DMS153 (cell line): ENCODE measurements around the gene KRTAP20-3.

Experiments used
- DNase-seq: peaks from one replicate; lab custom pipeline; 2025; lab: John Stamatoyannopoulos, UW

Gene KRTAP20-3

DNA sequence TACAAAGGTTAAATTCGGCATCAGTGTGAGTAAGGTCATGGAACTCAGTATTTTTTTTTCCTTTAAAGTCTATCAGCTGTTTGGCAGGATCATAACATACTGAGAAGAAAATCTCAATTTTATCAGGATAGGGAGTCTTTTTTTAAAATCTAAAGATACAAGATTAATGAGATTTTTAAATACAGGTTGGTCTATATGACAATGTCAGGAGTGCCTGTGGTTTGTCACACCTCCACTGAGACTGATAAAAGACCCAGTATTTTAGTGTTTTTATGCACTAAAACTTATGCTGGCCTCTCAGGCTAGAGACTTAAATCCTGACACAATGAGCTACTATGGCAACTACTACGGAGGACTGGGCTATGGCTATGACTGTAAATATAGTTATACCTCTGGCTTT is at the start of gene KRTAP20-3:
Gene KRTAP20-3, plus strand, starts transcription at position 301 of the 400 bp plus-strand sequence.
- DNase-seq = no peak

DNA sequence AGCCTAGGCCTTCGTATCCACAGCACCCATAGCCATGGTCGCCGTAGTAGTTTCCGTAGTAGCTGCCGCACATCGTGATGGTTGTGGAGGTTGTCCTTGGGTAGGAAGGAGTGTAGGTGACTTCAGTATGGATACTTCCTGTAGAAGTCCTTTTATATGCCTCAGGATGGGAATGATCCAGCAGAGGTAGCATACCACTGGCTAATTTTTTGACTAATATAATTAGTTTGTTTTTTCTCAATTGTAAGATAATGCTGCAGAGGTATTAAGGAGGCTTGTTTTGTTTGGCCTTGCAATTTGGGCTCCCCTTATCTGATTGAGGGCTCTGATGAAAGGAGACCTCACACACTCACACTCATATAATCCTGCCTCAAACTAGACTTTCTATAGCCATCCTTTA is 43.9 kb upstream of the KRTAP20-3 start, which contains the start of gene KRTAP6-2:
Gene KRTAP6-2, minus strand, starts transcription at position 101 of the 400 bp plus-strand sequence. Its CDS starts 28 bp downstream, at position 73.
- no peak for DNase-seq

DNA sequence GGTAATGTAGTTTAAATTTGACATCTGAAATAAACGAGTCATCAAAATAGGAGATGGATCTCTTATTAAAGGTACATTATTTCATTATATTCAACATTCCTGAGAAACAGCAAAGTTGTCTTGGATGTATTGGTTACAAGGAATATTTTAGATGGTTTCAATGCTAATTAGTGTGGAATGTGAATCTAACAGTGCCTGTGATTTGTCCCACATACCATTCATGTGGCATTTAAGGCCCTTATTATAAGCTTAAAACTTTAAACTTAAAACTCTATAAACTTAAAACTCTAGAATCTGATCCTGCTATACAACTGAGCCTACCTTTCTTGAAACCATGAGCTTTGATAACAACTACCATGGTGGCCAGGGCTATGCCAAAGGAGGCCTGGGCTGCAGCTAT is 41.9 kb upstream of the KRTAP20-3 start, which contains the start of gene KRTAP22-1:
Gene KRTAP22-1, plus strand, starts transcription at position 301 of the 400 bp plus-strand sequence.
- no peak for DNase-seq

DNA sequence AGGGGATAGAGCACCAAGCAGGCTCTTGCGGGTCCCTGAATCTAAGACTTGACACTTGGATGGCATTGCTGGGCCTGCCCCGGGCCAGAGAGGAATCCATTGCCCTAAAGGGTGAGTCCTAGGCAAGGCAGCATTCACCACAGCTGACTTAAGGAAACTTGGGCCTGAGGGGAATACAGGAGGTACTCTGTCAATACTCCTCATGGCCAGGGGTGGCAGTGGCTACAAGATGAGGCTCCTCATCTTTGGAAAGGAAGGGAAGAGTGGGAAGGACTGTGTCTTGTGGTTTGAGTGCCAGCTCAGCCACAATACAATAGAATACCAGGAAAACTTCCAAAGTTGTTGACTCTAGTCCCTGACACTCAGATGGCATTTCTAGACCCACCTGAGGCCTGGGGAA is 36.7 kb upstream of the KRTAP20-3 start:
- no peak for DNase-seq

DNA sequence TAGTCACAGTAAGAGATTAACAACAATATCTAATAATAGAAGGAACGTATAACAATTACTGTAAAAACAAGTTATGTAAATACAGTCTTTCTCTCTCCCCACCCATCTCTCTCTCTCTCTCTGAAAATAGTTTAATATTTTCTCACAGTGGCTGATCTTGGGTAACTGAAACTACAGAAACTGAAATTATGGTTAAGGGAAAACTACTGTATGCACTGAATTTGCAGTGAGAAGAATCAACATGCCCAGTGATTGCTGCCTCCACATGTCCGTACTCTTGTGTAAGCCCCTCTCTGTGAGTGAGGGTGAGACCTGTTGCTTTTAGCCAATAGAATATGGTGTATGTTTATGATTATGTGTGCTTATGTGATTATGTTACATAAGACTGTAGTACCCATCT is 30.5 kb upstream of the KRTAP20-3 start:
- no peak for DNase-seq

DNA sequence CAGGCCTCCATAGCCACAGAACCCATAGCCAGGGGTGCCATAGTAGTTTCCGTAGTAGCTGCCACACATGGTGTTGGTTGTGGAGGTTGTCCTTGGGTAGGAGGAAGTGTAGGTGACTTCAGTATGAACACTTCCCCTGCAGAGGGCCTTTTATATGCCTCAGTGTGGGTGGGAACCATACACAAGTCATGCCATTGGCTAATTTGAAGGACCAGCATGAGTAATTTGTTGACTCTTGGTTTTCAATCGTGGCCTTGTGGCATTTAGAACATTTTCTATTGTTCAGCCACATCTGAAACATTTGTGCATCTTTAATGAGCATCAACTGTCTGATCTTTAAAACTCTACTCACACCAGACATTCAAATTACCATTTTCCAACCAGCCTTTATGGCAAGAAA is 28.8 kb upstream of the KRTAP20-3 start, which contains the start of gene KRTAP6-1:
Gene KRTAP6-1, minus strand, starts transcription at position 95 of the 400 bp plus-strand sequence. Its CDS starts 26 bp downstream, at position 69.
- DNase-seq = no peak

DNA sequence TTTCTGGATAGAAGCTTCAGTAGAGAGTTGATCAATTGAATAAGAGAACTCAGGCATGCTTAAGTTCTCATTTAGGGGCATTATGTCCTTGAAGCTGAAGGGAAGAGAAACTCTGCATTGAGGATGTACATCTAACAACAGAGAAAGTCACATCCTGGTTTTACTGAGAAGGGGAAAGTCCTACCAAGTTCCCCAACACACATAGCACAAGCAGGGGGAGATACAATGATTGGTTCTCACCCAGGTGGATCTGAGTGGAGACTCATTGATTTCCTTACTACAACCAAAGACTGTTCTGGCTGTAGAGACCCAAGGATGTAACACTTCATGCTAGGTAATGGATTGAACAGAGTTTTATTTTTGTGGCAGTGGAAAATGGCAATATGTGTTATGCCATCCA is 27.5 kb upstream of the KRTAP20-3 start:
- no peak for DNase-seq

DNA sequence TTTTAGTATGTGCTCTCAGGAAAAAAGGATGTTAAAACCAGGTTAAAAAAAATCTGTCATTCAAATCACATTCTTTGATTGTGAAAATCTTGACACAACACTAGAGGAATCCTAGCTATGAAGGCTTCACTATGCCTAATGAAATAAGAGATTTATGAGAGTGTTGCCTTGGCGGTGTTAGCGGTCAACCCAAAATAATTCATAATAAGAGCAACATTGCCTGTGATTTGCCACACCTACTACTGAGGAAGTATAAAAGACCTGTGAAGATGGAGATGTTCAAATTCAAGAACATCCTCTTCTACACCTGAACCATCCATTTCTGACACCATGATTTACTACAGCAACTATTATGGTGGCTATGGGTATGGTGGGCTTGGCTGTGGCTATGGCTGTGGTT is 26.5 kb upstream of the KRTAP20-3 start, which contains the start of gene KRTAP20-1:
Gene KRTAP20-1, plus strand, starts transcription at position 301 of the 400 bp plus-strand sequence. Its CDS starts 30 bp downstream, at position 331.
- no peak for DNase-seq

DNA sequence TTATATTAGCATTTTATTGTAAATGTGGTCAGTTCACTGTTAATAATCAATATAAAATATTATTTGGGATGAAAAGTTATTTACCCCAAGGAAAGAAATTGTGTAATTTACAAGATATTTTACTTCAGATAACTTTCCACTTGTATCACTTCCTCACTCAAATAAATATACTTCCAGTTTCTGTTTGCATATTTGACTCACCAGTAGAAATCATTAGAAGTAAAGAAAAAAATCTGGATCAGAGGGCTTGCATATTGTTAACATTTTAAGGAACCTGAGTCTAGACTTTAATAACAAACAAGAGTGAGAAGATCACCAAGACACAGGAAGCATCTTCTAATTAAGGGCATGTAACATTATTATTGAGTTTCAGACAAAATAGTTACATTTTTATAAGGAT is 22.6 kb upstream of the KRTAP20-3 start:
- no peak for DNase-seq

DNA sequence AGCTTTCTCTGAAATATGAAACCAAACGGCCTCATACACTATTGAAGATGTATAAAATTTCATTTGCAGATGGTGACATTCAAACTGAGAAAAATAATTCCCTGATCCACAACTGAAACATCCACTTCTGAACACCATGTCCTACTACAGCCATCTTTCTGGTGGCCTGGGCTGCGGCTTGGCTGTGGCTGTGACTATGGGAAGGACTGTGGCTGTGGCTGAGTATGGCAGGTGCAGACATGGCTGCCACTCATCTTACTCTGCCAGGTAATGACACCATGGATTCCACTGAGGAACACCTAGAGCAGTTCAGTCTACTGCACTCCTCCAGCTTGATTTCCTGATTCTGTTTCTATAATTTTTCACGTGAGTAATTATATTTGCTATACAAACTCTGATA is 22.1 kb upstream of the KRTAP20-3 start, which contains the start of gene KRTAP20-4:
Gene KRTAP20-4, plus strand, starts transcription at position 106 of the 400 bp plus-strand sequence.
- DNase-seq = no peak

DNA sequence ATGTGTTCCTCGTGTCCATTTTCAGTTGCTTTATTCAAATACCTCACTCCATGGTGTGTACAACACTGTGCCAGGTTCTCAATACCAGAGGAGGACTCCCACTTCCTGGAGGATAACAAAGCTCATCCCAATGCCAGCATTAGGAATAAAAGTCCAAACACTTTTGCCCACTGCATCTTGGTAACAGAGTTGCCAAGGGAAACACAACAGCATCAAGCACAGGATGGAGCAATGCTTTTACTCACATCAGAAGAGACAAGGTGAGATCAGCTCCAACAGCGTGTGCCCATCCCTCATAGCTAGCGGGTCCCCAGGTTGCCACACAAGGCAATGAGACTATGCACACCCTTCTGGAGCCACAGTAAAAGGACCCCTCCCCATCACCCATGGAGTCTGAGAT is 19.3 kb upstream of the KRTAP20-3 start:
- no peak for DNase-seq

DNA sequence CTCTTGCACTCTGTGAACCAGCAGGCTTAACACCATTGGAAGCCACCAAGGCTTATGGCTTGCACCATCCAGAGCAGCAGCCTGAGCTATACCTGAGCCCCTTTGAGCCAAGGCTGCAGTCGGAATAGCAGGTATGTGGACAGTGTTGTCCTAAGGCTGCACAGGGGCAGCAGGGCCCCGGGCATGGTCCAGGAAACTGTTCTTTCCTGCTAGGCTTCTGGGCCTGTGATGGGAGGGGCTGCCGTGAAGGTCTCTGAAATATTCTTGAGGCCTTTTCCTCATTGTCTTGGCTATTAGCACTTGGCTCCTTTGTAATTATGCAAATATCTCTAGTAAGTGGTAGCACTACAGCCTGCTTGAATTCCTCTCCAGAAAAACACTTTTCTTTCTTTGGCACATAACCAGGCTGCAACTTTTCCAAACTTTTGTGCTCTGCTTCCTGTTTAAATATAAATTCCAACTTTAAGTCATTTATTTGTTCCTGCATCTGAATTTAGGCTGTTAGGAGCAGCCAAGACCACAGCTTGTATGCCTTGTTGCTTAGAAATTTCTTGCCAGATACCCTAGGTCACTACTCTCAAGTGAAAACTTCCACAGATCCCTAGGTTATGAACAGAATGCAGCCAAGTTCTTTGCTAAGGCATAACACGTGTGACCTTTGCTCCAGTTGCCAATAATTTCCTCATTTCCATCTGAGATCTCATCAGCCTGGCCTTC is 17.1 kb upstream of the KRTAP20-3 start:
- DNase-seq = no peak

DNA sequence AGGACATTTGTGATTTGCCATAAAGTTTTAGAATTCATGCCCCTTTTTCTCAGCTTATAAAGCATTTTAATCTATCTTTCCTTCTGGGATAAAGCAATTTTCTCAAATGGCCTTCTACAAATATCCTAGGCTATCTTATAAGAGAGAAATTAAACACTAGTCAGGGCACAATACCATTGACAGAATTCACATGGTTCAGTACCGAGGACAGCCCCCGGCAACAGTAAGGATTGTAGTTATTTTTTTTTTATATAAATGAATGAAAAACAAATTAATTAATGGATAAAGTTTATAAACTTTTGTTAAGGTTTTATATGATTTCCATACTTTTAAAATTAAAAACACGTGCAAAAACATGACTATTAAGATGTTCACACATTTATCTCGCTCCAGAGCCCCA is 14.6 kb upstream of the KRTAP20-3 start:
- no peak for DNase-seq

DNA sequence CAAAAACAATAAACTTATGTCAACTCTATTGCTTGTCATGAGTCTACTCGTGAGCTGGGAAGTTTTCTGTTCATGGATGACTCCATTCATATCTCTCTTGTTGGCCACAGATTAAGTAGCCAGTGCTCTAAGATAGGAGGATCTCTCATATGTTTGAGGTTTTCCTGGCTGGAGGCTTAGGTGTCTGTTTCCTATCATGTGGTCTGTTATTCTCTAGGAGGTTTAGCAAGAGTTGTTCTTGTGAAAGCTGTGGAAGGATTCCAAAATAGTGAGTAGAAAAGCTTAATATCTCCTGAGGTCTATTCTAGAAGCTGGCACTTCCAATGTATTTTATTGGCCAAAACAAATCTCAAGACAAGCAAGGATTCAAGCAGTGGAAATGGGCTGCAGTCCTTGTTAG is 13.5 kb upstream of the KRTAP20-3 start:
- DNase-seq = no peak

DNA sequence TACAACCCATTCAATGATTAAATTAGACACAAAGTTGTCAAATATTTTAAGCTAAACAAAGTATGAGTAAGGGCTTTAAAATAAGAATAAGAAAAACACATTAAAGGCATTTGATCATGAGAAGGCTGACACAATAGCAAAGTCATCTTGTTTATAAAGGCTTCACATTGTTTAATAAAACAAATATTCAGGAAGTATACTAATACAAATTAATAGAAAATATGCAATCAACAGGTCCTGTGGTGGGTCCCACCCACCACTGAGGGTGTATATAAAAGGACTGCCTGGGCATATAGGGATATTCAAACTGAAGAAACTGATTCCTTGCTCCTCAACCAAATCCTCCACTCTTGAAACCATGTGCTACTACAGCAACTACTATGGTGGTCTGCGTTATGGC is 7.8 kb upstream of the KRTAP20-3 start, which contains the start of gene KRTAP20-2:
Gene KRTAP20-2, plus strand, starts transcription at position 301 of the 400 bp plus-strand sequence. Its CDS starts 58 bp downstream, at position 359.
- DNase-seq = no peak

DNA sequence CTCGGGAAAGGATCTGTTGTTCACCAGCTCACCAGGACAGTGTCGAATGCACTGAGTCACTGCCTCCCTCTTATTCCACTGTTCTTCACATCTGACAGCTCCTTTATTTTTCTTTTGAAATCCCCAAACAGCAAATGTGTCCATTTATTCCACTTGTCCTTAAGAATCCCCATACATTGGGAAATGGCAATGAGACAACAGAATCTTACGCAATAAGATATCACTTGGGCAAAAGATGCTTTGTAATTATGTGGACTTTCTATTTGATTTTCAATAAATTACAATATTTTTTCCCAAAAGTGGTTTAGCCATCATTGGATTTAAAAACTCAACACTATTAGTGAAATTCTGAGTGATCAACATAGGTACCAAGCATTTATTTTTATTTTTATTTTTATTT is 4.0 kb upstream of the KRTAP20-3 start:
- DNase-seq = no peak

DNA sequence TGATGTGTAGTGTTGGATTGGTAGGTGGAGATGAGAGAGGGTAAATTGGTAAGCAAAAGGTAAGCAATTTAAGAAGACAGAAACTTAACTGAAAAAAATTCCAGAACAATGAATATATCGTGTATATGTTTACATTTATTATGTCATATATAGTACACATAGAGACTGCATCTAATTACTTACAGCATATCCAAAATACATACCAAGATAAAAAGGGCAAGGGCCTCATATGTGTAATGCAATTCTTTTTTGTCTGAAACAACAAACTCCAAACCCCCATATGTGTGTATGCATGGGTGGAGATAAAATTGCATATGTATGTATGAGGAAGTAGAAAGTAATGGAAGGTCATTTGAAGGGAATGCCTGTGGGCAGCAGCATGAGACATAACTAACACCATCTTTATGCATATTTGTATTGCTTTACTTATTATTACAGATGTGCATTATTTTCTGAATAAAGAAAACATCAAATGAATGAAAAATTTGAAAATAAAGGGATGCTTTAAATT is 4.3 kb downstream of the KRTAP20-3 start:
- no peak for DNase-seq

DNA sequence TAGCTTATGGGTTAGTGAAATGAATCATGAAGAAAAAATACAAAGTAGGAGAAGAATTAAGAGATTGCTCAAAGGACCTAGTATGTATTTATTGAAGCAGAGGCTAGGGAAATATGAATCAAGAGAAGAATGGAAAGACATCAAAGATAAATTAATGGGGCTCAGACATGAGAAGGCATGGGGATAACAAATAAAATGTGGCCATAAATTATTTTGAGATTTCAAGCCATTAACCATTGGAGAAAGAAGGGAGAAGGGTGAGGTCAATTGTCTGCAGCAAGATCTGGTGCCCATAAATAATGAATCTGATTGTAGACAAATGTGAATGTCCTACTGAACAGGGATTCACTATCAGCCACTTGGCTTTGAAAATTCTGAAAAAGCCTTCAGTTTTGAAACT is 10.2 kb downstream of the KRTAP20-3 start:
- DNase-seq = no peak

DNA sequence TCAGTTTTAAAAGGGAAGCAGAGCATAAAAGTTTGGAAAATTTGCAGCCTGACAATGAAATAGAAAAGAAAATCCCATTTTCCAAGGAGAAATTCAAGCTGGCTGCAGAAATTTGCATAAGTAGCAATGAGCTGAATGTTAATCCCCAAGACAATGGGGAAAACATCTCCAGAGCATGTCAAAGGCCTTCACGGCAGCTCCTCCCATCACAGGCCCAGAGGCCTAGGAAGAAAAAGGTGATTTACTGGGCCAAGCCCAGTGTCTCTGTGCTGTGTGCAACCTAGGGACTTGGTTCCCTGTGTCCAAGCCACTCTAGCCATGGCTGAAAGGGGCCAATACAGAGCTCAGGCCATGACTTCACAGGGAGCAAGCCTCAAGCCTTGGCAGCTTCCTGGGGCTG is 26.1 kb downstream of the KRTAP20-3 start:
- DNase-seq = no peak

DNA sequence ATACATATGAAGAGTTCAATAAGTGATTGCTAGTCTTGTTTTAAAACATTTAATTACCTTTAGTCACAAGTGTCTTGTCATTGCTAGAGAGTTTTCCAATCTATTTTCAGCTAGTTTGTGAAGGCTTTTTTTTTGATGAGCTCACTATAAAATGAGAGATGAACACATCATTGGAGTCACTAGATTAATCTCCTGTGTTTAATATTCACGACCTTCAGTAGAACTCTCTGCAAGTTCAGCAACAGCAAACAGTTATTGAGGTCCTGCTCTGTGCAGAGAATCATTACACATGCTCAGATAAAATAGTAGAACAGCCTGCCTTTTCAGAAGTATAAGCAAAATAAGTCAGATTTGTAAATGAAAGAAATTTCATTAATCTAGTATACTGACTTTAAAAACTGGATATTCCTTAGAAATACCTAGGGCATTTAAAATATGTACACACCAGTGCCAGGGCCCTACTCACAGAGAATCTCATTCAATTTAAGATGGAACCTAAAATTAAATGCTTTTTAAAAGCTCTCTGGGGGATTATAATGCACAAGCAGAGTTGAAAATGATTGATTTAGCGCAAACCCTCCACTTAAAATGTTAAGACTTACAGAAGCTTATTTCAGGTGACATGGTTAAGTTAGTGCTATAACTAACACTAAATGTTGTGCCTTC is 30.5 kb downstream of the KRTAP20-3 start:
- no peak for DNase-seq

DNA sequence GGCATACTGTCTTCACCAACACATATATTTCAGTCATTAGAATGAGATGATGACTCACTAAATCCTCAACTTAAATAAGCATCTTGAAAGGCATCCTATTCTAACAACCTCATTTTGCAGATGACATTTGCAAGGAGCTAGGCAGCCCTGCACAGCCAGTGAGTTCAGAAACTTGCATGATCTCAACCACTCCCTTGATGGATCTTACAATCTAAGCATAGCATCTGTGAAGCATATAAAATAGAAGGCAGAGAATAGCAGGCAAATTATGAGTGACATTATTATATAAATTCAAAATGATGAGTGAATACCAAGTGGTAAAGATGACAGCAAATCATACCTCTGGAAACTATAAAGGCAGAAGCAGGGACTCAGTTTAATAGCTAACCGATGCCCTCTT is 31.6 kb downstream of the KRTAP20-3 start:
- DNase-seq = no peak

DNA sequence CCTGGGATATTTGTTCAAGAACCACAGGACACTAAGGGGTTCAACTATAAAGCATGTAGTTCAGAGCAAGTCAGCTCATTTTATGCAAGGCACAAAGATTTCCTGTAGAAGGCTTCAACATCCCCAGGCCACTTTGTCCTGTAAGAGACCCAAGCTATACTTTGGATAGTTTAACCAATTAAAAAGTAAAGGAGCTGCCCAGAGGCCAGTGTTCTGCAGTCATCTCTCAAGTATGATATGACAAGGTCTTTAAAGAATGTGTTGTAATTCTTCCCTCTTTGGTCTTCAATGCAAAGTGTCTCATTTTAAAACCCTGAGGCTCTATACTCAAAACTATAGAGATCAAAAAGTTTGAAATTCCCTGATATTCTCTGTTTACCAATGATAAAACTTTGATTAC is 34.1 kb downstream of the KRTAP20-3 start:
- DNase-seq = no peak

DNA sequence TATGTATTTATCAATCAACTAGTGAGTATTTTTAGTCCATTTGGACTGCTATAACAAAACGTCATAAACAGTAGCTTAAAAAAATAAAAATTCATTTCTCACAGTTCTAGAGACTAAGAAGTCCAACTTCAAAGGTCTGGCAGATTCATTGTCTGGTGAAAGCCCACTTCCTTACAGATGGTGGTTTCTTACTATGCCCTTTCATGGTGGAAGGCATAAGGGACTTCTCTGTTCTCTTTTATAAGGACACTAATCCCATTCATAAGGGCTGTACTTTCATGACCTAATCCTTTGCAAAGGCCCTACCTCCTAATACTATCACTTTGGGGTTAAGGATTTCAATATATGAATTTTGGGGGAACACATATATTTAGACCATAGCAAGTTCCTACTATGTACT is 37.9 kb downstream of the KRTAP20-3 start:
- no peak for DNase-seq
